H1 (cell line): Measurements from ENCODE around the gene ACSF3. TPM values are rescaled to one million over a fixed set of nuclear protein-coding genes. Genes with fewer than 3 reads are reported as not detected.

Source experiments
- BACH1 ChIP-seq: IDR thresholded peaks from 2 replicates; pipeline ENCODE4 v1.6.1; 2012; ENCODE audit warnings: low read length, improper control_type of control experiment
- CBX5 ChIP-seq: fragments of 300-800, 300-1000 bp; sonication (generic); IDR thresholded peaks from 2 replicates; pipeline ENCODE4 v1.7.1; 2016; ENCODE audit warnings: antibody characterized with exemption, low read length, low read depth
- JUN ChIP-seq: IDR thresholded peaks from 2 replicates; pipeline ENCODE4 v1.6.1; 2011; ENCODE audit warnings: low read depth, mild to moderate bottlenecking, improper control_type of control experiment, low read length
- KDM4A ChIP-seq: IDR thresholded peaks from one replicate; pipeline ENCODE4 v1.7.1; 2012; ENCODE audit warnings: low read depth, mild to moderate bottlenecking, moderate library complexity, low read length, inconsistent platforms; ENCODE audit not compliant: severe bottlenecking
- RBBP5 ChIP-seq: IDR thresholded peaks from 2 replicates; pipeline ENCODE4 v1.7.1; 2012; ENCODE audit warnings: low read depth, mild to moderate bottlenecking, inconsistent platforms, low read length, moderate library complexity, borderline replicate concordance
- RNF2 ChIP-seq: fragments of 200-900, 300-1000 bp; sonication (generic); IDR thresholded peaks from 2 replicates; pipeline ENCODE4 v1.7.1; 2016; ENCODE audit warnings: borderline replicate concordance, low read depth, mild to moderate bottlenecking, antibody characterized with exemption, low read length; ENCODE audit not compliant: poor library complexity, severe bottlenecking; ENCODE audit errors: missing control alignments
- polyA plus RNA-seq, 7 experiments: library from polyadenylated mRNA; depleted of rRNA in 3 of 7; stranded (reverse) in 5 of 7; unstranded in 2 of 7; fragments of >200 nt in 5 of 7; fragments of 200-250 nt in 2 of 7; gene quantifications; 1 replicate in 5 of 7; 2 replicates in 1 of 7; 4 replicates in 1 of 7; pipeline versions ENCODE4 v1.2.1 to v1.2.3, GENCODE V29; 2011 to 2013; ENCODE audit warnings: missing spikeins in 2 of 7, mixed read lengths in 2 of 7
- total RNA-seq: library from RNA; stranded (reverse); fragmentation: NEBNext Ultra II Directional; extraction: Animal tissue kit (Norgen Biotek cat#: 25700); gene quantifications from 2 replicates; pipeline ENCODE4 v1.2.1, GENCODE V29; 2021
- TF ChIP-seq, protein P1 (sequence below): fragments of 300-600 bp; sonication (generic); IDR thresholded peaks from 2 replicates; pipeline ENCODE4 v1.7.1; 2012; ENCODE audit warnings: low read length, moderate library complexity, mild to moderate bottlenecking, inconsistent platforms; ENCODE audit not compliant: insufficient replicate concordance
- TF ChIP-seq, protein P2 (sequence below), 3 experiments: IDR thresholded peaks; 1 replicate in 2 of 3; 2 replicates in 1 of 3; pipeline versions ENCODE4 v1.5.1 to v1.6.1; 2011; ENCODE audit warnings: low read length in 3 of 3, mild to moderate bottlenecking in 3 of 3, inconsistent platforms in 2 of 3, low read depth in 1 of 3, moderate library complexity in 1 of 3; ENCODE audit not compliant: insufficient read depth in 1 of 3; ENCODE audit errors: control extremely low read depth in 1 of 3

ACSF3 gene
- total and polyA plus RNA-seq, 2 of the 8 experiments (the other 6 are each of a cell fraction or from before 2014, with no cell fraction given): 15.6 to 22.9 TPM

DNA sequence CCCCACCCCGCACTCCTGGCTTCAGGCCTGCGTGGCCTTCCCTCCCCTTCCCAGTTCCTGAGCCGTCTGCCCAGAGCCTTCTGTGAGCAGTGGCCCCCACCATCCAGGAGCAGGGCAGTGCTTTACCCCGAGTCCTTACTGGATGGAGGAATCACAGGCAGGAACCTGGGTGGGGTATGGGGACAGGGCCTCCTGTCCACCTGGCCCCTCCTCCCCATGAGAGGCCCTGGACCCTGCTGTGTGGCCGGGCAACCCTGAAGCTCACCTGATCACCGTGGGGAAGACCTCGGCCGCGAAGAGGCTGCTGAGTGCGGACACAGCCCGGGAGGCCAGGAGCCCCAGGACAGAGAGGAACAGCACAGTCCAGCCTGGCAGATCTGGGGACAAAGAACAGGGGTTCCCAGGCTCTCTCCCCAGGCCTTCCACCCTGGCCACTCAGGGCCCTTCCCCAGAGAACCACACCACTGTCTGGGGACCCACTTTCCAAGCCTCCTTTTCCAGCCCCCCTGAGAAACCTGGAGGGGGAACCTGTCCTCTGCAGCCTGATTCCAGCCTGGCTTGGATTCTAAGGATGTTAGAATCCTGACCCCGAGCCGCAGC is 103.5 kb downstream of the ACSF3 start (continued):
- TF ChIP-seq, protein P1, sequence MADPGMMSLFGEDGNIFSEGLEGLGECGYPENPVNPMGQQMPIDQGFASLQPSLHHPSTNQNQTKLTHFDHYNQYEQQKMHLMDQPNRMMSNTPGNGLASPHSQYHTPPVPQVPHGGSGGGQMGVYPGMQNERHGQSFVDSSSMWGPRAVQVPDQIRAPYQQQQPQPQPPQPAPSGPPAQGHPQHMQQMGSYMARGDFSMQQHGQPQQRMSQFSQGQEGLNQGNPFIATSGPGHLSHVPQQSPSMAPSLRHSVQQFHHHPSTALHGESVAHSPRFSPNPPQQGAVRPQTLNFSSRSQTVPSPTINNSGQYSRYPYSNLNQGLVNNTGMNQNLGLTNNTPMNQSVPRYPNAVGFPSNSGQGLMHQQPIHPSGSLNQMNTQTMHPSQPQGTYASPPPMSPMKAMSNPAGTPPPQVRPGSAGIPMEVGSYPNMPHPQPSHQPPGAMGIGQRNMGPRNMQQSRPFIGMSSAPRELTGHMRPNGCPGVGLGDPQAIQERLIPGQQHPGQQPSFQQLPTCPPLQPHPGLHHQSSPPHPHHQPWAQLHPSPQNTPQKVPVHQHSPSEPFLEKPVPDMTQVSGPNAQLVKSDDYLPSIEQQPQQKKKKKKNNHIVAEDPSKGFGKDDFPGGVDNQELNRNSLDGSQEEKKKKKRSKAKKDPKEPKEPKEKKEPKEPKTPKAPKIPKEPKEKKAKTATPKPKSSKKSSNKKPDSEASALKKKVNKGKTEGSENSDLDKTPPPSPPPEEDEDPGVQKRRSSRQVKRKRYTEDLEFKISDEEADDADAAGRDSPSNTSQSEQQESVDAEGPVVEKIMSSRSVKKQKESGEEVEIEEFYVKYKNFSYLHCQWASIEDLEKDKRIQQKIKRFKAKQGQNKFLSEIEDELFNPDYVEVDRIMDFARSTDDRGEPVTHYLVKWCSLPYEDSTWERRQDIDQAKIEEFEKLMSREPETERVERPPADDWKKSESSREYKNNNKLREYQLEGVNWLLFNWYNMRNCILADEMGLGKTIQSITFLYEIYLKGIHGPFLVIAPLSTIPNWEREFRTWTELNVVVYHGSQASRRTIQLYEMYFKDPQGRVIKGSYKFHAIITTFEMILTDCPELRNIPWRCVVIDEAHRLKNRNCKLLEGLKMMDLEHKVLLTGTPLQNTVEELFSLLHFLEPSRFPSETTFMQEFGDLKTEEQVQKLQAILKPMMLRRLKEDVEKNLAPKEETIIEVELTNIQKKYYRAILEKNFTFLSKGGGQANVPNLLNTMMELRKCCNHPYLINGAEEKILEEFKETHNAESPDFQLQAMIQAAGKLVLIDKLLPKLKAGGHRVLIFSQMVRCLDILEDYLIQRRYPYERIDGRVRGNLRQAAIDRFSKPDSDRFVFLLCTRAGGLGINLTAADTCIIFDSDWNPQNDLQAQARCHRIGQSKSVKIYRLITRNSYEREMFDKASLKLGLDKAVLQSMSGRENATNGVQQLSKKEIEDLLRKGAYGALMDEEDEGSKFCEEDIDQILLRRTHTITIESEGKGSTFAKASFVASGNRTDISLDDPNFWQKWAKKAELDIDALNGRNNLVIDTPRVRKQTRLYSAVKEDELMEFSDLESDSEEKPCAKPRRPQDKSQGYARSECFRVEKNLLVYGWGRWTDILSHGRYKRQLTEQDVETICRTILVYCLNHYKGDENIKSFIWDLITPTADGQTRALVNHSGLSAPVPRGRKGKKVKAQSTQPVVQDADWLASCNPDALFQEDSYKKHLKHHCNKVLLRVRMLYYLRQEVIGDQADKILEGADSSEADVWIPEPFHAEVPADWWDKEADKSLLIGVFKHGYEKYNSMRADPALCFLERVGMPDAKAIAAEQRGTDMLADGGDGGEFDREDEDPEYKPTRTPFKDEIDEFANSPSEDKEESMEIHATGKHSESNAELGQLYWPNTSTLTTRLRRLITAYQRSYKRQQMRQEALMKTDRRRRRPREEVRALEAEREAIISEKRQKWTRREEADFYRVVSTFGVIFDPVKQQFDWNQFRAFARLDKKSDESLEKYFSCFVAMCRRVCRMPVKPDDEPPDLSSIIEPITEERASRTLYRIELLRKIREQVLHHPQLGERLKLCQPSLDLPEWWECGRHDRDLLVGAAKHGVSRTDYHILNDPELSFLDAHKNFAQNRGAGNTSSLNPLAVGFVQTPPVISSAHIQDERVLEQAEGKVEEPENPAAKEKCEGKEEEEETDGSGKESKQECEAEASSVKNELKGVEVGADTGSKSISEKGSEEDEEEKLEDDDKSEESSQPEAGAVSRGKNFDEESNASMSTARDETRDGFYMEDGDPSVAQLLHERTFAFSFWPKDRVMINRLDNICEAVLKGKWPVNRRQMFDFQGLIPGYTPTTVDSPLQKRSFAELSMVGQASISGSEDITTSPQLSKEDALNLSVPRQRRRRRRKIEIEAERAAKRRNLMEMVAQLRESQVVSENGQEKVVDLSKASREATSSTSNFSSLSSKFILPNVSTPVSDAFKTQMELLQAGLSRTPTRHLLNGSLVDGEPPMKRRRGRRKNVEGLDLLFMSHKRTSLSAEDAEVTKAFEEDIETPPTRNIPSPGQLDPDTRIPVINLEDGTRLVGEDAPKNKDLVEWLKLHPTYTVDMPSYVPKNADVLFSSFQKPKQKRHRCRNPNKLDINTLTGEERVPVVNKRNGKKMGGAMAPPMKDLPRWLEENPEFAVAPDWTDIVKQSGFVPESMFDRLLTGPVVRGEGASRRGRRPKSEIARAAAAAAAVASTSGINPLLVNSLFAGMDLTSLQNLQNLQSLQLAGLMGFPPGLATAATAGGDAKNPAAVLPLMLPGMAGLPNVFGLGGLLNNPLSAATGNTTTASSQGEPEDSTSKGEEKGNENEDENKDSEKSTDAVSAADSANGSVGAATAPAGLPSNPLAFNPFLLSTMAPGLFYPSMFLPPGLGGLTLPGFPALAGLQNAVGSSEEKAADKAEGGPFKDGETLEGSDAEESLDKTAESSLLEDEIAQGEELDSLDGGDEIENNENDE: no peak
- no peak for TF ChIP-seq RNF2
- TF ChIP-seq RBBP5: no peak
- TF ChIP-seq, protein P2, sequence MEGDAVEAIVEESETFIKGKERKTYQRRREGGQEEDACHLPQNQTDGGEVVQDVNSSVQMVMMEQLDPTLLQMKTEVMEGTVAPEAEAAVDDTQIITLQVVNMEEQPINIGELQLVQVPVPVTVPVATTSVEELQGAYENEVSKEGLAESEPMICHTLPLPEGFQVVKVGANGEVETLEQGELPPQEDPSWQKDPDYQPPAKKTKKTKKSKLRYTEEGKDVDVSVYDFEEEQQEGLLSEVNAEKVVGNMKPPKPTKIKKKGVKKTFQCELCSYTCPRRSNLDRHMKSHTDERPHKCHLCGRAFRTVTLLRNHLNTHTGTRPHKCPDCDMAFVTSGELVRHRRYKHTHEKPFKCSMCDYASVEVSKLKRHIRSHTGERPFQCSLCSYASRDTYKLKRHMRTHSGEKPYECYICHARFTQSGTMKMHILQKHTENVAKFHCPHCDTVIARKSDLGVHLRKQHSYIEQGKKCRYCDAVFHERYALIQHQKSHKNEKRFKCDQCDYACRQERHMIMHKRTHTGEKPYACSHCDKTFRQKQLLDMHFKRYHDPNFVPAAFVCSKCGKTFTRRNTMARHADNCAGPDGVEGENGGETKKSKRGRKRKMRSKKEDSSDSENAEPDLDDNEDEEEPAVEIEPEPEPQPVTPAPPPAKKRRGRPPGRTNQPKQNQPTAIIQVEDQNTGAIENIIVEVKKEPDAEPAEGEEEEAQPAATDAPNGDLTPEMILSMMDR (IDR thresholded peaks at IDR 0.05; ENCODE audit: control extremely low read depth in 1 of 3, insufficient read depth in 1 of 3, low read depth in 1 of 3, low read length in 3 of 3): no peak
- TF ChIP-seq JUN: no peak
- no peak for TF ChIP-seq KDM4A
- no peak for TF ChIP-seq BACH1
- no peak for TF ChIP-seq CBX5
